NCI-H2227 (cell line): Measurements from ENCODE around the gene MAP3K7.

ENCODE experiments used
- DNase-seq: peaks from one replicate; lab custom pipeline; 2025; ENCODE audit not compliant: unreplicated experiment; lab: John Stamatoyannopoulos, UW

The MAP3K7 gene

DNA sequence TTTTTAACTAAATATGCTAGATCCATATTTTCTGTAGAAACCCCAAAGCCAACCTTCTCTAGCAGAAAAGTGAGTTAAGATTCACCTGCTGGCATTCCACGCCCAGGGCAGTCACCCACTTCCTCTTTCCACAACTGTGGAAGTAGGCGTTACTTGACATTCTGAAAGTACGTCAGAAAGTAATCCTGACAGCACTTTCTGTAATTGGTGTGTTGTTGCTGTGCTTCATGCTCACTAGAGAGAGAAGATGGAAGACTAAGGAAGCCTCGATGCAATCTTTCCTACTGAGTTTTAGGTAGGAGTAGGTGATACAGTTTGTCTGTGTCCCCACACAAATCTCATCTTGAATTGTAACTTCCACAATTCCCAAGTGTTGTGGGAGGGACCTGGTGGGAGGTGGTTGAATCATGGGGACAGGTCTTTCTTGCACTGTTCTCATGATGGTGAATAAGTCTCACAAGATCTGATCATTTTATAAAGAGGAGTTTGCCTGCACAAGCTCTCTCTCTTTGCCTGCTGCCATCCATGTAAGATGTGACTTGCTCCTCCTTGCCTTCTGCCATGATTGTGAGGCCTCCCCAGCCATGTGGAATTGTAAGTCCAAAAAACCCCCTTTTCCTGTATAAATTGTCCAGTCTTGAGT, 101.1 kb downstream of the MAP3K7 start:
- no peak for DNase-seq

DNA sequence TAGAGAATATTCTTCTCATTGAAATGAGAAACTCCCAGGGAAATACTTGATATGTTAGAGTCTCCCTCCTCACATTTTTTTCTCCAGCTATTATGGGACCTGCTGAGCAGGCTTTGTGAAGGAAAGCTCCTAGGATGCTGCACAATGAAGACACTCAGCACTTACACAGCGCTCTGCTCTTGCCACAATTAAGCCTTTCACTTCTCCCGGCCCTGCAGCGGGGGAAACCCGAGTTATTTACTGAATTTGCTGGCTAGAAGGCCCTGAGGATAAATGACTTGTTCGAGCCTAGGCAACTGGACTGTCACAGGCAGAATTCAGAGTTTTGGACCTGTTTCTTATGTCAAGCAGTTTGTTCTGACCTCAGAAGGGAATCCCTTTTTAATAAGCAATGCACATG, 102.0 kb downstream of the MAP3K7 start:
- DNase-seq: peak; percentile 64

DNA sequence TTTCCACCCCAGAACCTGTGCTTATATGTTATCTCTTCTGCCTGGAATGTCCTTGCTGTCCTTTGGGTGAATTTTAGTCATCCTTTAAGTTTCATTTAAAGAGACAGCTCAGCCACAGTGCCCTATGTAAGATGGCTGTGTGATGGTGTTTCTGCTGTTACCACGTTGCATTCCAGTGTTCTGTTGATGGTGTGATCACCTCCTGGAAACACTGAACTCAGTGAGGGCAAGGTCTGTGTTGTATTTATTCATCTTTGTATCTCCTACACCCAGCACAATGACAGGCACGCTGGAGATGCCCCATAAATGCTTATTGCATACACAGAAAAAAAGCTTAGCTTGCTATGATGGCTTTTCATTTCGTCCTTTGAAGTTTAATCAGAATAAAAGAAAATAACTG, 102.5 kb downstream of the MAP3K7 start:
- DNase-seq: no peak

DNA sequence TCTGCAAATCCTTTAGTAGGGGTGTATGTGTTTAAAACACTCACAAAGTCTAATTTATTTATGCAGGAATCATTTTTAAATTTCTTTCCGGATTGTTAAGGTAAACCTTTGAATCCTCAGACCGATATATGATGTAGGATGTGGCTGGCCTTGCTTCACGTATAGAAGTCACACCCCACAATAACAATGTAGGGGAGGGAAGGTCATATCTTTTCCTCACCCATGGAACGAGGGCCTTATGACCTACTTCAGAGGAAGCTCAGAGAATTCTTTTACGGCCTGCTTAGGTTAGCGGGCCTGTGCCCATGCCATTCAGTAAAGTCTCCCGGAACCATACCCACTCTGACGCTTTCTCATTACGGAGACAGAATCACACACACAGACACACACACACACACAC, 102.9 kb downstream of the MAP3K7 start:
- DNase-seq: no peak

DNA sequence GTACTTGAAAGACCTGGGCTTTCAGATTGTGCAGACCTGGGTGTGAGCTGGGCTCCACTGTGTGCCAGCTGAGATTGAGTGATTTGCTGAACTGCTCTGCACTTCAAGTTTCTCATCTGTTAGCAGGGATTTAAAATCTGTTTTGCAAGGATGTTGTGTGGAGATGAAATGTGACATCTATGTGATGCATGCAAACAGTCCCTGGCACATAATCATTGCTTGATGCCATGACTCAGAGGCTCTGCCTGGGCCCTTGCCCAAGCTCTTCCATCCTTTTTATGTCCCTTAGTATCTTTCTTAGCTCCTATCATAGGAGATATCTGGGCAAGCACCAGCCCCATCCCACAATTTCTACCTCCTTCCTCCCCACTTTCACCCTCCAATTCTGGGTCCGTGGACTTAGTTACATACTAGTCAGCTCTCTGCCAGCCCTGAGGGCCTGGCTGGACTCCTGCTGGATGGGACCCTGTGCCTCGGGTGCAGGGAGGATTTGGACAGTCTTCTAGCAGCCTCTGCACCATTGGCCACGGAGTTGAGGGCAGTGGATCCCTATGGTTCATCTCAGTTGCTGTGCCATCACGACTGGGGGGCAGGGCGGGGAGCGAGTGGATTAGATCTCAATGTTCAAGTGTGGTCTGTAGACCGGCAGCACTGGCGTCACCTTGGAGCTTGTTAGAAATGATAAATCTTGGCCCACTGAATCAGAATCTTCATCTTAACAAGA, 103.6 kb downstream of the MAP3K7 start:
- no peak for DNase-seq

DNA sequence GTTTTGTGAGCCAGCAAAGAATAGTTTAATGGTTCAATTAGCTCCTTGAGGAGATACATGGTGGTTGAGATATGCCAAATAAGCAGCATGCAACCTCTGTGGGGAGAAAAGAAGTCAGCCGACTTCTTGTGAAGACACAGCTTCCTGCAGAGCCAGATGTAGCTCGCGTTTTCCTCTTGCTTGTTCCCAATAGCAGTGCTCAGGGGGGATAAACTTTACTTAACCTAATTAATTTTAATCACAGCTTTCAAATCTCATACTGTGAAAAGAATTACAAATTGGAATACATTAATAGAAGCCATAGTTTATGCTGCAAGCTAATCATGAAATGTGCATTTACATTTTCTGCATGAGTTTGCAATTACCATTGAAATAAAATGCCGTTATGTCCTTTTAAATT, 106.2 kb downstream of the MAP3K7 start:
- DNase-seq: no peak

DNA sequence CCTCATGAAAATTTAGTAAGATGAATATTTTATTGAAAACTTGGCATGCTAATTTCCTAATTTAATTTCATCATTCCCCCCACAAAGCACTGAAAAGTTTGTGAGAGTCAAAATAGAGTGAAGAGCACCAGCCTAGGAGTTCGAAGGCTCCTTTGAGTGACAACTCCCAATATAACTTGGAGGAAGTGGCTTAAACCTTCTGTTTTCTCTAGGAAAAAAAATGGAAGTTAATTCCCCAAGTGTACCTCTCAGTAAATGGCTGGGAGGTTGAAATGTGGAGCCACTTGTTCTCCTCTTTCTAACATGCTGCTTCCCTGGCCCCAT, 107.3 kb downstream of the MAP3K7 start:
- no peak for DNase-seq

DNA sequence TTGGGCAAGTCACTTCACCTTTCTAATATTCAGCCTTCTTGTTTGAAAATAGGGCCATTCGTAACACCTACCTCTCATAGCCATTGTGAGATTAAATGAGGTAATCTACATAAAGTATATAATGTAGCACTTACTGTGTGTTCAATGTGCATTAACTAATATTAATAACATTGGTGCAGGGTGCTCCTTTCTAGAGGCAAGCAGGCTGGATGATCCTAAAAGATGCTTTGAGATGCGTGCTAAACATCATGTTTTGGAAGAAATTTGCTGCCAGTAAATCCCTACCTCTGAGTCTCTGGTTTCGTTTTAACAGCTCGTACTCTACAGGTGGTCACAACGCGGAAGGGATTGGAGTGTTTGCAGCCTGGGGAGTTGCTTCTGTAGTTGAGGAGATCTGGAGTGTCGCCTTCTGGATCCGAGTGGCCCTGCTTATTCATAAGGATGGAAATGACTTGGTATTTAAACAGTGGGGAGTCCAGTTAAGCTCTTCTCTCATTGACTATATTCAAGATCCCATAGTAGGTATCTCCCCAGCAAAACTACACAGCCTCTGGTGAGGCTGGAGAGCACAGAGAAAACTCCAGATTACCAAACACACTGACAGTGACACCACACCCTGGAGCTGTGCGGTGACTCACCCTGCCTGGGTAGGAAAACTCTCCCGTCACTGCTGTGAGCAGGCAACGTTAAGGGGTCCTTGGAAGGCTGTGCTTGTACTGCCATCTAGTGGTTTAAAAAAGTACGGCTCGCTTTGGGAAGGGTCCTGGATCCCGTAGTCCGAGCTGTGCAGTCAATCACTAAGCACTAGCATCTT, 107.9 kb downstream of the MAP3K7 start:
- peak; percentile 91 for DNase-seq

DNA sequence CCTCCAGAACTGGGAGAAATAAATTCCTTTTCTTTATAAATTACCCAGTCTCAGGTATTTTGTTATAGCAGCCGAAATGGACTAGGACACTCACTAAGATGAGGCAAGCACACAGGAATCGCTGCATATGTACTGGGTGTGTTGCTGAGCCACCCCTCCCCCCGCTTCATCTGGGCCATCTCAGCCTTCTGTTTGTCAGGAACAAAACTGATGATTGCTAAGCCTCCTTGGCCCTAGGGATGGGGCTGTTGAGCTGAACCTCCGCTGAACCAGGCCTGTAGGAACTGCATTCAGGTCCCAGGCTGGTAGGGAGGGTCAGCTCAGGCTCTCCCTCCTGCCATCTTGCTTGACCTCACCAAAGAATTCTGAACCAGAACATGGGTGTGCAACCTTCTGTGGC, 108.6 kb downstream of the MAP3K7 start:
- peak; percentile 23 for DNase-seq

DNA sequence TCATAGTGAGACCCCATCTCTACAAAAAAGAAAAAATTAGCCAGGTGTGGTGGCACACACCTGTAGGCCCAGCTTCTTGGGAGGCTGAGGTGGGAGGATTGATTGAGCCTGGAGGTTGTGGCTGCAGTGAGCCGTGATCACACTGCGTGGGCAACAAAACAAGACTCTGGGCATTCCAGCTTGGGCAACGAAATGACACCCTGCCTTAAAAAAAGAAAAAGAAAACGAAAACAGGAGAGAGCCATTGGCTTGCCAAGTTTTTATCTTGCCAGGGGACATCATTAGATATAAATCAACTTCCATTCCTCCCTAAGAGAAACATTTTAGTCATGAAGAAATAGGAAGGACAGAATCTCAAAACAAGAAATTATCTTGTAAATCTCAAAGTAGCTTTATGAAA, 109.5 kb downstream of the MAP3K7 start:
- no peak for DNase-seq

DNA sequence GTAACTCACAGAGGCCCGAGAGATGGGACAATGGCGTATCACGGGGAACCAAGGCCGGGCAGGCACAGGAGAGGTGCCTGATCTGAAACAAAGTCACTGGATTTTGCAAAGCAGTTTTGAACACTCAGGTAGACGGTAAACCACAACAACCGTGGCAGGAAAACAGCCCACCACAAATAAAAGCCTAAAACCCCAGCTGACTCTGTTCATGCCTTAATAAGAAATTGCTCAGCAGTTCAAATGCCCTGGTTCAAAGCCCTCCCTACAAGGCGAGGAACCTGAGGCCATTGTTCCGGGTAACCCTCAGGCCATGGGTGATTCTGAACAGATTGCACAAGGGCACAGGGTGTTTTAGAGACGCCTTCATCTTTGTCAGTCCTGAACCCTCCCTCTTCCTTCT, 114.2 kb downstream of the MAP3K7 start:
- DNase-seq: no peak

DNA sequence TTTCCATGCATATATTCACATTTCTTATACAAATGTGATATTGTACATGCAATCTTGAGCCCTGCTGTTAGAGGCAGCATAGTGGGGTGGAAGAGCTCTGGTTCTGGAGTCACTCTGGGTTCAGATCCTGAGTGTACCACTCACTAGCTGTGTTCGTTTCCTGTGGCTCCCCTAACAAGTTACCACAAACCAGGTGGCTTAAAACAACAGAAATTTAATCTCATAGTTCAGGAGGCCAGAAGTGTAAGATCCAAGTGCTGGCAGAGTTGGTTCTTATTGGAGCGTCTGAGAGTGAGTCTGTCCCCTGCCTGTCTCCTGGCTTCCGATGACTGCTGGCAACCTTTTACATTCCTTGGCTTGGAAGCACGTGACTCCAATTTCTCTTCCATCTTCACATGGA, 115.6 kb downstream of the MAP3K7 start:
- no peak for DNase-seq

DNA sequence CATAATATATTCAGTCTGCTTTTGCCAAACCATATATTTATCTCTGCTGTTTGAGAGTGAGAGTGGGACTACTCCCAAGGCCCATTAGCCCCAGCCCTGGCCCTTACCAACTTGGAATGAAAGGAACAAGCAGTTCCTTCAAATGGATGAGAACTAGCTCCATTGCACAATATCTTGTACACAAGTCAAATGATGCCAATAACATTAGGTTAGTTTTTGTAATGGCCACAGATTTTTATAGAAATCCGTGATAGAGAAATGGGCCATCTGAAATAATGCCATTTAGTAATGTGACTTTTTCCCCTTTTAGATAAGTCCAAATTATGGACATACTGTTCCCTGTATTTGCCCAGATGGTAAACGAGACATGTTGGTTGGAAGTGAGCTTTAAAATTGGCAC, 117.0 kb downstream of the MAP3K7 start:
- no peak for DNase-seq

DNA sequence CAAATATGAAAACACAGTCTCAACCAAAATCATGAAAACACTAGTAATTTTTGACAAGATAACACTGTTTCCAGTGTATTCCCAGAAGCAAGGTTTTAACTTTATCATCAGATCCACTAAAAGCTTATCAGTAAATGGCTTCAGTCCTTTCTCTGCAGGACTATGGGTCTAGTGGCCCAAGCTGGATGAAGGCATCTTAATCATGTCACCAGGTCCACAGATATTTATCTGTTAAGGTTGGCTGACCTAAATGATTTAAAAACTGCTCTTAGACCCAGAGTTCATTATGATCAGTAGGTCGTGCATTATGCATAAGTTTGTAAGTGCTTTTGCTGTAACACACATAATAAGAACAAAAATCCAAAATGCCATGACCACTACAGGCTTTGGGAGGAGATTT, 118.0 kb downstream of the MAP3K7 start:
- DNase-seq: no peak

DNA sequence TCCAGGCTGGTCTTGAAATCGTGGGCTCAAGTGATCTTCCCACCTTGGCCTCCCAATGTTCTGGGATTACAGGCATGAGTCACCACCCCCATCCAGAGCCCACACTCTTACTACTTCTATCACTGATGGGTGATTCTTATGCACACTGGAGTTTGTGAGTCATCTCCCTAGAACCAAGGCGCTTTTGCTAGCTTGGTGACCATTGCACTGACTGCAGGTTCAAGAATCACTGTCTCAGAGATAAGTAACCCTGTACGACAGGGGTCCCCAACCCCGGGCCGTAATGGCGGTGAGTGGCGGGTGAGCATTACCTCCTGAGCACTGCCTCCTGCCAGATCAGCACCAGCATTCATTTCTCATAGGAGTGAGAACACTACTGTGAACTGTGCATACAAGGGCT, 118.8 kb downstream of the MAP3K7 start:
- no peak for DNase-seq

DNA sequence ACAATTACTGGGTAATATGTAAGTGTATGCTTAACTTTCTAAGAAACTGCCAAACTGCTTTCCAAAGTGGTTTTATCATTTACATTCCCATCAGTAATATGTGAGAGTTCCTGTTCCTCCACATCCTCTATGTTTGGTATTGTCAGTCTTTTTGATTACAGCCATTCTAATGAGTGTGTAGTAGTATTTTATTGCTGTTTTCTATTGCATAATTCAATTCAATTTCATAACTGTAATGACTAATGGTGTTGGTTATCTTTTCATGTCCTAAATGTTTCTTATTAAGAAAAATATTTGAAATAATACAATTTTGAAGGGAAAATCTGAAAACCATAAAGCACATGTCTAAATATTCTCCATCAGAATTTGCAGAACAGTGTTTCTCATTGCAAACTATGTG, 119.3 kb downstream of the MAP3K7 start:
- no peak for DNase-seq

DNA sequence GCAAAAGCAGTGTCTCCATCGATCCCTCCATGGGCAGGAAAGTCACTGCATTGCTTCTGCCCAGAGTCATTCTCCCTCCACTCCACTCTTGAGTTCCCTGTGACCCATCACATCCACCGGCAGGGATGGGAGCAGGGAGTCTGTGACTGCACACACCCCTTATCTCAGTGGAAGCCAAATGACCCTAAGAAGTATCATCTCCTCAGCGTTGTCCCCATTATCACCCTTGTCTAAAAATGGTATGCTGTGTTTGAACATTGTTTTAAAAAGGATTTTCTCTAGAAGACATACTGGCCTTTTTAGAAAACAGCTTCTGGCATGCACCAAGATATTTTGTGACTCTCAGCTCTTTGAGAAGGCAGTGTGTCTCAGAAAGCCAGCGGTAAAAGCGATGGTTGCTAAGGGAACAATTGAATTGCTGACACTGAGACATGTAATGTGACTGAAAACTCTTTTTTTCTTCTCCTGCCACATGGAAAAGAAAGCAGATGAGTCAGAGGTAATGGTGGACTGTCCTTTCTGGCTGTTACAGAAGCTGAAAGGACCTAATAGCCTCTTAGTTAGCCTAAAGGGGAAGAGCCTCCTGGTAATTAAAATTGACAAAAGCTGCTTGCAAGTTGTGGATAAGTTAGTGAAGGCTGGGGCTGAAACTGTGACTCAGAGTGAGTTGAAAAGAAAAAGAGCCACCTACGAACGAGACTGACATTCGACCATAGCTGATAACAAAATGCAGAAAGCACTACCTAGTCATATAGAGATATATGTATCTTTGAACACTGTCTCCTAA, 120.5 kb downstream of the MAP3K7 start:
- DNase-seq: peak; percentile 15

DNA sequence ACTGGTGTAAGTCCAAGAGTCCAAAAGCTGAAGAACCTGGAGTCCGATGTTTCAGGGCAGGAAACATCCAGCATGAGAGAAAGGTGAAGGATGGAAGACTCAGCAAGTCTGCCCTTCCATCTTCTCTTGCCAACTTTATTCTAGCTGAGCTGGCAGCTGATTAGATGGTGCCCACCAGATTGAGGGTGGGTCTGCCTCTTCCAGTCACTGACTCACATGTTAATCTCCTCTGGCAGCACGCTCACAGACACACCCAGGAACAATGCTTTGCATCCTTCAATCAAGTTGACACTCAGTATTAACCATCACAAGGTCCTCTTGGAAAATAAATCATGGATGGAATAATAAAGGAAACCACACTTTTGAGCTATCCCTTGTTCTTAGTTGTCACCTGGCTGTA, 121.2 kb downstream of the MAP3K7 start:
- DNase-seq: no peak

DNA sequence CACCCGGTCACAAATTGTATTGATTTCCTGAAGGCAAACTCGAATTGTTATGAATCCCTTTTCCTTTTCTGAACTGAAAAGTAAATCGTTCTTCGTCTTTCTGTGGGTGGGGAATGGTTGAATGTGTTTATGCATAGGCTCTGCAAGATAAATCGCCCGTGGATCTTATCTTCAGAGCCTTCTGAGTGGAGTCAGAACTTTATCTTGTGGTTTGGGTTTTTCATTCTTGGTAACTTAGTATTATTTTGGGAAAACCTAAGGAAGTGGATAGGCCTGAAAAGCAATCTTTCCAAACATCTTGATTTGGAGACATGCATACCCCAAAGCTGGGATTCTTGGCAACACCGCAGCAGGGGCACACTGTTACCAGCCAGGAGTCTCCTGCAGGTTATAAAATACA, 122.4 kb downstream of the MAP3K7 start:
- no peak for DNase-seq

DNA sequence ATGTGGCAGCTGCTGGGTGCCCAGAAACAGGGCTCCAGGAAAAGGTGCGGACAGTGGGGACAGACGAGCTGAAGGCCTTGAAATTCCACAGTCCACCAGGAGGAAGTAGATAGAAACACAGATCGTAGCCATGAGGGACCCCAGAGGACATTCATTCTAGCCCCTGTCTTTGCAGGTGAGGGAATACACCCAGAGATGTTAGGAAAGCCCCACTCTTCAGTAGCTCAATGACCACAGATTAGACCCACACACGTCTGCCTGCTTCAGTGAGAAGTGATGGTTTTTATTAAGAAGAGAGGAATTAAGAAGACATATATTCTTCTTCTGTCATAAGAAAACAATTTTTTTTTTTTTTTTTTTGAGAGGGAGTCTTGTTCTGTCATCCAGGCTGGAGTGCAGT, 123.0 kb downstream of the MAP3K7 start:
- DNase-seq: no peak
